Measurements from ENCODE around the gene ILF2.
A peak's percentile ranks its signal among the peaks of the same experiment; 100 is the strongest.
"Not testable (repeated sequence)": the region's sequence is repeated elsewhere in the genome, so short reads cannot be mapped to it uniquely, and the experiment has no call there.

ILF2 gene

GRCh38 chr1:153670859-153671627, at the start of gene ILF2:
Gene ILF2, minus strand, starts transcription at chr1:153670993. Its CDS starts 71 bp downstream, at chr1:153670922.
- DNase-seq = peak; percentile 100

DNA sequence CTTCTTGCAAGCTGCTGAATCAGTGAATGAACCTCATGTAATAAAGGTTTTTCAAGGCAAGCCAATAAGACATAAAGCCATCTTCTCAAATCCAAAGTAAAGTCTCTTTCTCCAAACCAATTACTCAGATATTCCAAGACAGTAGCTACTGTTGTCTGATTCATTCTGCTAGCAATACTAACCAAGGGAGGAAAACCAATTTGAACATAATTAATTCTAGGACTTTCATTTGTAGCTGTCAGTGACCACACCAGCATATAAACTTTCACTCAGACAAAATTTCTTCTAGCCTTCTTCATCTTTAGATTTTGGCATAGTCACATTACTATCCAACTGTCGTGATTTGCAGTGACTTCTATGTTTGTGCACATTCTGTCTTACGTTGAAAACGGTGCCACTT, 46.5 kb upstream of the ILF2 start:
- DNase-seq = no peak

DNA sequence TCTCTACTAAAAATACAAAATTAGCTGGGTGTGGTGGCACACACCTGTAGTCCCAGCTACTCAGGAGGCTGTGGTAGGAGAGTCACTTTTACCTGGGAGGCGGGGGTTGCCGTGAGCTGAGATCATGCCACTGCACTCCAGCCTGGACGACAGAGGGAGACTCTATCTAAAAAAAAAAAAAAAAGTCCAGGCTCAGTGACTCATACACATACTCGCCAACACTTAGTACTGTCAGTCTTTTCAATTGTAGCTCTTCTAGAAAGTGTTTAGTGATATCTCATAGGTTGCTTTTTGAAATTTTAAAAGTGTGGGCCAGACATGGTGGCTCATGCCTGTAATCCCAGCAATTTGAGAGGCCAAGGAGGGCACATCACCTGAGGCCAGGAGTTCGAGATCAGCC, 45.4 kb upstream of the ILF2 start:
- DNase-seq = not testable (repeated sequence)

DNA sequence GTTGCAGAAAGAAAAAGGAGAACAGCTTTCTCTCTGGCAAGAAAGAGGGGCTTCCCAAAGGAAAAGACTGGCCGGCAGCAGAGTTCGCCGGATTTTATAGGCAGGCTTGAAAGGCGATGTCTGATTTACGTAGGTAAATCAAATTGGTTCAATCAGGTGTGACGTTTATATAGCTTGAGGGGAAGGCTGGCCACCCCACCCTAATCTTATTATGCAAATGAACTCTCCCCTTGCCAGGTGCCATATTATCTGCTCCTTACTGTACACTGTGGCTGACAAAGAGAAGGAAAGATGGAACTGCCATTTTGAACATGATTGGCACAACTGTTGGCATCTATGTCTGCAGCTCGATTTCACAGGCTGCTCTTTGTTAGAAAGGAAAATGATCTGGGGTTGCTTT, 40.2 kb upstream of the ILF2 start:
- no peak for DNase-seq

DNA sequence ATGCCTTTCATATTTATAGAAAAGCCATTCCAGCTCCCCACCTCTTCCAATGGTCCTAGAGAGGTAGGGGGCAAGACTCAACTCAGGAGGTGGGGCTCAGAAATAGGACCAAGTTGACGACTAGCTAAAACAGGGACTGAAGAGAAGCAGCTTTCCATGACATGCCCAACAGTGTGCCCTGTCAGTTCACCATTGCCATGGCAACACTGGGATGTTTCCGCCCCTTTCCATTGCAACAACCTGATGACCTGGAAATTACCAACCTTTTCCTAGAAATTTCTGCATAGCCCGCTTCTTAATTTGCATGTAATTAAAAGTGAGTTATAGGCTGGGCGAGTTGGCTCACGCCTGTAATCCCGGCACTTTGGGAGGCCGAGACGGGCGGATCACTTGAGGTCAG, 34.7 kb upstream of the ILF2 start:
- no peak for DNase-seq

DNA sequence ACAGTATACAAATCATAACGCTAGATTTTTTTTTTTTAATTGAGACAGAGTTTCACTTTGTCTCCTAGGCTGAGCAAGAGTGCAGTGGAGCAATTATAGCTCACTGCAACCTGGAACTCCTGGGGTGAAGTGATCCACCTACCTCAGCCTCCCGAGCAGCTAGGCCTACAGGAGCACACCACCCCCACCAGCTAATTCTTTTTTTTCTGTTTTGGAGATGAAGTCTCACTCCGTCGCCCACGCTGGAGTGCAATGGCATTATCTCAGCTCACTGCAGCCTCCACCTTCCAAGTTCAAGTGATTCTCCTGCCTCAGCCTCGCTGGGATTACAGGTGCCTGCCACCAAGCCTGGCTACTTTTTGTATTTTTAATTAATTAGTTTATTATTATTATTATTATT, 29.0 kb upstream of the ILF2 start:
- DNase-seq = no peak

DNA sequence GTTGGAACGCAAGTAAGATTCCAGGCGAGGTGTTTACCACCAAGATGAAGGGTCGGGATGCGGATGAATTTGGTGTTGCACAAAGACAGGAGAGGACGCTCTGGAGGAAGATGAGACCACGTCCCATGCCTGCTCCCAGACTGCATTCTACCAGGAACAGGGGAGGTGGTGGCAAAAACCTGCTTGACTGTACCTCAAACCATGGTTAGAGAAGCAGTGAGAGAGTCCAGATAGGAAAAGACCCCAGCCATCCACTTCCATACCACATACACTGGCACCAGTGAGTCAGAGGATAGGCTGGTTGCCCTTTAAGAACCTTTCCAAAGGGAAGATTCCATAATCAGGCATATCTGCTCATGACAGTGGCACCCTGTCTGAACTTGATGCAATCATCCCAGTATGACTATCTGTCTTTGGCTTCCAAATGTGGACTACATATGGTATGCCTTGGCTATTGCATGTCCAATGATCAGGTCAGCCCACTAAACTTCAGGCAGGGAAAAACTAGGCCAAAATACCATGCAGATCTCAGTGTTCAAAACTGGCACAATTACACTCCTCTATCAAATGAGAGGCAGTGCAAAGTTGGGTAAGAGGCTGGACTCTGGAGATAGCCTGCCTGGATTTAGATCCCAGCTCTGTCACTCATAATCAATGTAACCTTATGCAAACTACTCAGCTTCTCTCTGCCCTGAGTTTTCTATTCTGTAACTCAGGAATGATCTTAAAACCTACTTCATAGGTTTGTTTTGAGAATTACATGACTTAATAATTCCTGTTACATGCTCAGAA, 28.3 kb upstream of the ILF2 start:
- DNase-seq = no peak

DNA sequence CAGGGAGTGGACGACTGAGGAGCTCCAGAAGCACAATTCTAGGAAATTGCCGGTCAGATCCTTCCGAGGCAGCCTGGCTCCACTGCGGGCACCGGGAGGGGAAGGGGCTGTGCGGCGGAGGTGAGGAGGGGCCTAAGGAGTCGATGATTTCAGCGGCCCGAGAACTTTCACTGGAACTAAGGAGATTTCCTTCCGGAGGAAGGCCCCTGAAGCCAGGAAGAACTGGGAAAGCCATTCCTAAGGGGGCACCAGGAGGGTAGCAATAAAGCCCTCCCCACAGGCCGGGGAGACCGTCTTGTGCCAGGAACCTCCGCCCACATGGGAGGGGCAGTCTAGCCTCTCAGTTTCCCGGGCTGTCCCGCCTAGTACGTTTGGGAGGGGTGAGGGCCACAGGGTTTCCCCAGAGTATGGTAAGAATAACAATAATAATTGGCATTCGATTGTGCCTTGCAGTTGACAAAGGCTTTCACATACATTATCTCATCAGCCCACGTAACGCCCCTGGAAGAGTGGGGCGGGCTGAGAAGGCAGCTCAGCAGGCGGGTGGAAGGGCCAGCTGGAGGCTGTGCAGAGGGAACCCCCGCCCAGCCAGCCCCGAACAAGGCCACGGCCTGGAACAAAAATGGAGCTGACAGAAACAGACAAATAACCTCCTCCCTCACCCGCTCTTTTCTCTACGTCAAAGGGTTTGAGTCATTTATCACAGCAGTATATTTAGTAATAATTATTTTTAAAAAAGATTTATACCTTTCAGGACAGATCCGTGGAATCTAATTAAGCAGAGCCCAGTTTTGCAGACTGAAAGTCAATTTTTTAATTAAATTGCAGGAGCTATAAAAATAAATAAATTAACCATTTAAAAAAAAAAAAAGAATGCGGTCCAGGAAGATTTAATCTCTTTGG, 27.5 kb upstream of the ILF2 start:
- DNase-seq = no peak

DNA sequence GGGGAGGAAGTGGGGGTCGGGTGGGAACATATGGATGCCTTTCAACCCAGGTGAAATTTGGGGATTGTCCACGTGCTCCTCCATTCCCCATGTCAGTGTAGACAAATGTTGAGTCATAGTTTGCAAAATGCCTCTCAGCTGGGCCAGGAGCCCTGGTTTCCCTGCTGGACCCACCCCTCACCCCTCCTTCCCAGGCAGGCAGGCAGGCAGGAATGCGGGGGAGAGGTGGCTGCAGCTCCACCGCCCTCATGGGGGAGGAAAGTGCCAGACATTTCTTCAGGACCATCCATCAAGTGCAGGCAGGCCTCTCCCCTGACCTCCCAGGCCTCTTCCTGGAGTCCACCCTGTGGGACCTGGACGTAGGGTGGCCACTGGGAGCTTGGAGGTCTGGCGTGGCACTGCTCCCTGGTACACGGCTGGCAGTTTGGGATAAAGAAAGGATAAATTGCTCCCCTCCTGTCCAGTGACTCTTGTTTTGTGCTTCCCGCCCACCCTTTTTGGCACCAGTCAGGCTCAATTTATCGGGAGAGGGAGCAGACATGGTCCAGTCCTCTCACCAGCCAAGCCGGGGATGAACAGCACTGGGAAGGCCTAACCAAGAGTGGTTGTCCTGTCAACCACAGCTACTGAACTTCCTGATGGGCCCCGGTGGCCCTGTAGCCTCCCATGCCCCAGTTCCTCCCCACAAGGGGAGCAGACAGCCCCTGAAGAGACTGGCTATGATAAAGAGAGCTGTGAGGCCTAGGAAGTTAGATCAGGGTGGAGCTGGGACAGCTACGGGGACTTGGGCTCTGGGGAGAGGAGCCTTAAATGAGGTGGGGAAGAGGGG, 26.6 kb upstream of the ILF2 start:
- no peak for DNase-seq

GRCh38 chr1:153696741-153697140, 25.9 kb upstream of the ILF2 start:
- DNase-seq = no peak

- DNase-seq = no peak
These were observed 22.7 kb upstream of the ILF2 start for GRCh38 chr1:153693466-153693865.

DNA sequence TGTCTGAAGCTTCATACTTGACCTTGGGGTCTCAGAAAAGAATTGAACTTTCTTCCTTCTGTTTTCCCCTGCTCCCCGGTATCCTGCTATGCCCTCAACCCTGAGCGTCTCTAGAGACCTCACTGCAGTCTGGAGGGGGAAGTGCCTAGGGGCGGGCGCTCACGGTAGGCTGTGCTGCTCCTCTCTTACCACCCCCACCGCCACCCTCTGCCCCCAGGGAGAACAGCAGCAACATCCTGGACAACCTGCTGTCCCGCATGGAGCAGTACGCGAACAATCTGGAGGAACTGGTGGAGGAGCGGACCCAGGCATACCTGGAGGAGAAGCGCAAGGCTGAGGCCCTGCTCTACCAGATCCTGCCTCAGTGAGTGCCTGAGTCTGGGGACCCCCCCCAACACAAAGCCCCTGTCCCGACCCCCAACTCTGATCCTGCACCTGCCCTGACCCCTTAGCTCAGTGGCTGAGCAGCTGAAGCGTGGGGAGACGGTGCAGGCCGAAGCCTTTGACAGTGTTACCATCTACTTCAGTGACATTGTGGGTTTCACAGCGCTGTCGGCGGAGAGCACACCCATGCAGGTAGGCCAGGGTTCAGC, 18.0 kb upstream of the ILF2 start:
- no peak for DNase-seq

GRCh38 chr1:153688276-153688675, 17.5 kb upstream of the ILF2 start:
- no peak for DNase-seq

DNA sequence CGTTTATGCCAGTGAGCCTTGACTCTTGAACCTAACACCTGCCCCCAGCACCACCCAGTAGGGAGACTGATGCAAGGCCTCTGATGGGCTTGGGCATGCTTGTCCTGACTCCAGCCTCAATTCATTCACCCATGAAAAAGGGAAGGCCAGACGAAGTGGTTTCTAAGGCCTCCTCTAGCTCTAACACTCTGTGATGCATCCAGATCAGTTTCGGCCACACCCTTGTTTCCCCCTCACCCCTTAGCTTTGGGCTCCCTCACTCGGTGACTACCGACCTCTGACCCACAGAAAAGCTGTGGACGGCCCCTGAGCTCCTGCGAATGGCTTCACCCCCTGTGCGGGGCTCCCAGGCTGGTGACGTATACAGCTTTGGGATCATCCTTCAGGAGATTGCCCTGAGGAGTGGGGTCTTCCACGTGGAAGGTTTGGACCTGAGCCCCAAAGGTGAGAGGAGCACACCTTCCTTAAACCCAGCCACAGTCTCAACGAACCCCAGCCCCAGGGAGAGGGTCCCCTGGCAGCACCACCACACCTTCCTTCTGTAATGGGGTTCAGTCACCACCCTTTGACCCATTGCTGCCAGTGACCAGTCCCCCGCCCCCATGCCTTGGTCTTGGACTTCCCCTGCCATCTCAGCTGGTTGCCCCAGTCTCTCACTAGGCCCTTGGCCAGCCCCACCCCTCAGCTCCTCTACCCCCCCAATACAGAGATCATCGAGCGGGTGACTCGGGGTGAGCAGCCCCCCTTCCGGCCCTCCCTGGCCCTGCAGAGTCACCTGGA, 16.7 kb upstream of the ILF2 start:
- no peak for DNase-seq

DNA sequence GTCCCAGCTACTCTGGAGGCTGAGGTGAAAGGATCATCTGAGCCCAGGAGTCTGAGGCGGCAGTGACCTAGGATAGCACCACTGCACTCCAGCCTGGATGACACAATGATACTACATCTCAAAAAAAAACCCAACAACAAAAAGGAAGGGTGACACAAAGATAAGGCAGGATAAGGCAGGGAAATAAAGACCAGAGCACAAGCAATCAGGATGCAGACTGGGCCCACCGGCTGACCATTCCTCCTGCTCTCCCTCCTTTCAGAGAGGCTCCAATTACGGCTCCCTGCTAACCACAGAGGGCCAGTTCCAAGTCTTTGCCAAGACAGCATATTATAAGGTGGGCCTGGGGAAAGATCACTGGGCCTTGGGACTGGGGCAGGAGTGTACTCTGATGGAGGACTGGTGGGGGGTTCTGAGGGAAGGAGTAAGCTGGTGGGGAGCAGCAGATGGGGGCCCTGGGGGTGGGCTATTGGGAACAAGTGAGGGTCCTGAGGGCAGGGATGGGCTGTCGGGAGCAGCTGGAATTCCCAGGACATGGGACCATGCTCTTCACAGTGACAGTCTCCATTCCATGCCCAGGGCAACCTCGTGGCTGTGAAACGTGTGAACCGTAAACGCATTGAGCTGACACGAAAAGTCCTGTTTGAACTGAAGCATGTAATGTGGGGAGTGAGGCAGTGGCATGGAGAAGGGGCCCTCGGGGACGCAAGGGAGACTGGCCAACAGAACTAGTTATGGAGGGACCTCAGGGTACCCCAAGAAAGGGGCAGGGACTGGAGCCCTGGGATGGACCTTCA, 14.9 kb upstream of the ILF2 start:
- no peak for DNase-seq

- DNase-seq = no peak
These were observed 14.1 kb upstream of the ILF2 start for GRCh38 chr1:153684892-153685291.

DNA sequence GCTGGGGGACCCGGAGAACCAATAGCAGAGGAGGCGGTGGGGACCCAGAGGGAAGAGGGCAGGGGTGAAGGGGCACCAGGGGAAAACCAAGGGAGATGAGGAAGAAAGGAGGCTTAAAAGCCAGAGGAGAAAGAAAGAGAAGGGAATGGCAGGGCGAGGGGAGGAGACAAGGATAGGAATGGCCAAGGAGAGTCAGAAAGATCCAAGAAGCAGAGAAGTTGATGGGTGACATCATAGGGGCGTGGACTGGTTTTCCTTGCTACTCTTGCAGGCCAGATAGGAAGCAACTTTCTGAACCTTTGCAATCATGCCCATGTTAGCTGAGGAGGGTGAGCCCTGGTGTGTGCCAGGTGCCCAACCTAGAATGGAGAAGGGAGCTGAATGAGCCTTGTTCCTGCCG, 13.1 kb upstream of the ILF2 start:
- DNase-seq = no peak

- DNase-seq = no peak
These were observed 11.9 kb upstream of the ILF2 start for GRCh38 chr1:153682730-153683129.

GRCh38 chr1:153680120-153680403, 9.3 kb upstream of the ILF2 start:
- no peak for DNase-seq

DNA sequence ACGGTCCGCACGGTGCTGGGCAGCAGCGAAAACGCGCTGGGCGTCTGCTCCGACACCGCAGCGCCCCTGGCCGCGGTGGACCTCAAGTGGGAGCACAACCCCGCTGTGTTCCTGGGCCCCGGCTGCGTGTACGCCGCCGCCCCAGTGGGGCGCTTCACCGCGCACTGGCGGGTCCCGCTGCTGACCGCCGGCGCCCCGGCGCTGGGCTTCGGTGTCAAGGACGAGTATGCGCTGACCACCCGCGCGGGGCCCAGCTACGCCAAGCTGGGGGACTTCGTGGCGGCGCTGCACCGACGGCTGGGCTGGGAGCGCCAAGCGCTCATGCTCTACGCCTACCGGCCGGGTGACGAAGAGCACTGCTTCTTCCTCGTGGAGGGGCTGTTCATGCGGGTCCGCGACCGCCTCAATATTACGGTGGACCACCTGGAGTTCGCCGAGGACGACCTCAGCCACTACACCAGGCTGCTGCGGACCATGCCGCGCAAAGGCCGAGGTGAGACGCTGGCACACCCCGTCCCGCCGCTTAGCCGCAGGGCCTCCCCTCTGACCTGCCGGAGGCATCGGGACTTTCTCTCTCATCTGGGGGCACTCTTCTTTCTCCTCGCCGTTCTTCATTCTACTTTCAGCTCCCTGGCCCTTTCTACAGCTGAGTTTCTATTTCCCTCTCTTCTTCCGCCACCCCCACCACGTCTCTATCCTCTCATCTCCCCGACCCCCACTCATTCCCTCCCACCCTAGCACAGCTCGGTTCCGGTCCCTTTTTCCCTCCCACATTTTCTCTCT, 8.7 kb upstream of the ILF2 start:
- DNase-seq = no peak

All from DMS153 (cell line).